Colonic mucosa (tissue), 4 donors: ENCODE measurements around the gene HELZ. TPM values are rescaled to one million over a fixed set of nuclear protein-coding genes. Genes with fewer than 3 reads are reported as not detected.
"Not testable (repeated sequence)": the region's sequence is repeated elsewhere in the genome, so short reads cannot be mapped to it uniquely, and the experiment has no call there.

ENCODE experiments used
- DNase-seq: peaks from one replicate; pipeline ENCODE4 v3.0.0-alpha.2; 2020
- H3K27ac ChIP-seq: fragments of 200-600 bp; one replicate; pipeline ENCODE4 v1.8.0; 2021
- H3K27me3 ChIP-seq: fragments of 200-600 bp; one replicate; pipeline ENCODE4 v1.8.0; 2021
- H3K36me3 ChIP-seq: fragments of 200-600 bp; one replicate; pipeline ENCODE4 v1.8.0; 2021
- H3K4me1 ChIP-seq: fragments of 200-600 bp; one replicate; pipeline ENCODE4 v1.8.0; 2021; ENCODE audit warnings: mild to moderate bottlenecking
- H3K4me3 ChIP-seq: fragments of 200-600 bp; one replicate; pipeline ENCODE4 v1.8.0; 2021
- H3K9ac ChIP-seq, 2 donors: one replicate each; pipeline ENCODE4 v1.7.0; 2013; ENCODE audit warnings: control low read depth in 2 of 2, low read depth in 2 of 2, low read length in 2 of 2
- H3K9me3 ChIP-seq: fragments of 200-600 bp; one replicate; pipeline ENCODE4 v1.8.0; 2021
- intact Hi-C: fragments of 100-400 bp; cut with DNase I; formaldehyde crosslinking; loops from one replicate; pipeline ENCODE4 v1.14.1; 2022
- total RNA-seq, 2 donors: library from RNA; stranded (reverse); fragmentation: NEBNext Ultra II Directional in 1 of 2; extraction: Animal tissue kit (Norgen Biotek cat#: 25700) in 1 of 2; gene quantifications; one replicate each; pipeline ENCODE4 v1.2.1, GENCODE V29; 2021
- TF ChIP-seq, protein P1 (sequence below): fragments of 200-600 bp; IDR thresholded peaks from one replicate; pipeline ENCODE4 v1.8.0; 2022; ENCODE audit warnings: antibody characterized with exemption, mild to moderate bottlenecking
- donor health status: healthy.
- donor health status: DM: no; HTN: no; CAD: no.
- donor health status: DM: no; HTN: no; CAD: no.

HELZ gene
- total RNA-seq, 2 donors from 2014 or later = 38.6 to 55.9 TPM

DNA sequence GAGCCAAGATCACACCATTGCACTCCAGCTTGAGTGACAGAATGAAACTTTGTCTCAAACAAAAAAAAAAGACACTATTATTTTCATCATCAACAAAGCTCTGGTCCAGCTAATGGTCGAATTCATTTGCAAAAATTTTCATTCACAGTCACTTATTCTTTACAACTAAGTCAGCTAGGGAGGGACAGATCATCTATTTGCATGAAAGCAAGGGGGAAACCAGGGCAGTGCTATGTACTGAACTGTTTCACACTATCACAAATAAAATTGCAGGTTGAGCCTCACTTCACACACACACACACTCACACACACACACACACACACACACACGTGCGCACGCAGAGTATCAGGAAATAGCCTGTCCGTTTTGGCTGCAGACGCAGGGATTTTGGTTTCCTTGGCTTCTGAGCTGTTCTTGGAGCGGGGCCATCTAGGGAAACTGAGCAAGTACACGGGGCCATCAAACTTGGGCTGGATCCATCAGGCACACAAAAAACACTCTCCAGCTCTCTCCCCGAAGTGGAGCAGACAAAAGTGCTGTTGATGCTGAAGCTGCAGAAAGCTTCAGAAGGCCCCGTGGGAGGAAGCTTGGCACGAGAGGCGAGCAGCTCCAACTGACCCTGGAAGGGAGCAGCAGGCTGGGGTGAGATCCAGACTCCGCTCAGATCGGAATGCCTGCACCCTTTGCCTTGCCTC lies 44.3 kb upstream of the HELZ start:
- Histone ChIP-seq H3K4me3 (no peak overlapping the region), H3K4me1 (no peaks in the 10 kb centered on the region), H3K27ac (no peak overlapping the region), H3K9me3 (no peaks in the 10 kb centered on the region), H3K9ac (no peak overlapping the region), H3K36me3 (no peaks in the 10 kb centered on the region), H3K27me3 (no peaks in the 10 kb centered on the region)
- intact Hi-C loops = no loop called here
- TF ChIP-seq, protein P1, sequence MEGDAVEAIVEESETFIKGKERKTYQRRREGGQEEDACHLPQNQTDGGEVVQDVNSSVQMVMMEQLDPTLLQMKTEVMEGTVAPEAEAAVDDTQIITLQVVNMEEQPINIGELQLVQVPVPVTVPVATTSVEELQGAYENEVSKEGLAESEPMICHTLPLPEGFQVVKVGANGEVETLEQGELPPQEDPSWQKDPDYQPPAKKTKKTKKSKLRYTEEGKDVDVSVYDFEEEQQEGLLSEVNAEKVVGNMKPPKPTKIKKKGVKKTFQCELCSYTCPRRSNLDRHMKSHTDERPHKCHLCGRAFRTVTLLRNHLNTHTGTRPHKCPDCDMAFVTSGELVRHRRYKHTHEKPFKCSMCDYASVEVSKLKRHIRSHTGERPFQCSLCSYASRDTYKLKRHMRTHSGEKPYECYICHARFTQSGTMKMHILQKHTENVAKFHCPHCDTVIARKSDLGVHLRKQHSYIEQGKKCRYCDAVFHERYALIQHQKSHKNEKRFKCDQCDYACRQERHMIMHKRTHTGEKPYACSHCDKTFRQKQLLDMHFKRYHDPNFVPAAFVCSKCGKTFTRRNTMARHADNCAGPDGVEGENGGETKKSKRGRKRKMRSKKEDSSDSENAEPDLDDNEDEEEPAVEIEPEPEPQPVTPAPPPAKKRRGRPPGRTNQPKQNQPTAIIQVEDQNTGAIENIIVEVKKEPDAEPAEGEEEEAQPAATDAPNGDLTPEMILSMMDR = no peak
- peak; percentile 52 for DNase-seq

DNA sequence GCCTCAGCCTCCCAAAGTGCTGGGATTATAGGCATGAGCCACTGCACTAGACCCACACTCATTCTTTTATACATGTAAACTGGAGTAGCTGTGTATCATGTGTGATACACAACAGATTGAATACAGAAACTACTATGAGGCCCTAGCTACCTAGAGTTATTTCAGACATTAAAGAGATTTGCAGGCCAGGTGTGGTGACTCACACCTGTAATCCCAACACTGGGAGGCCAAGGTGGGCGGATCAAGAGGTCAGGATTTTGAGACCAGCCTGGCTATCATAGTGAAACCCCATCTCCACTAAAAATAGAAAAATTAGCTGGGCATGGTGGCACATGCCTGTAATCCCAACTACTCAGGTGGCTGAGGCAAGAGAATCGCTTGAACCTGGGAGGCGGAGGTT lies 41.8 kb upstream of the HELZ start:
- H3K4me1 ChIP-seq, H3K4me3 ChIP-seq, intact Hi-C loops, DNase-seq, H3K27ac ChIP-seq, H3K9me3 ChIP-seq, H3K9ac ChIP-seq, H3K36me3 ChIP-seq, H3K27me3 ChIP-seq: not testable (repeated sequence)

GRCh38 chr17:67285360-67285759 lies 40.4 kb upstream of the HELZ start:
- Histone ChIP-seq H3K9me3 (no peaks in the 10 kb centered on the region), H3K4me3 (no peak overlapping the region), H3K27ac (no peak overlapping the region), H3K36me3 (no peaks in the 10 kb centered on the region), H3K4me1 (no peaks in the 10 kb centered on the region), H3K27me3 (no peaks in the 10 kb centered on the region), H3K9ac (no peak overlapping the region)
- no peak for DNase-seq
- TF ChIP-seq, protein P1 = no peak
- intact Hi-C loops = no loop called here

DNA sequence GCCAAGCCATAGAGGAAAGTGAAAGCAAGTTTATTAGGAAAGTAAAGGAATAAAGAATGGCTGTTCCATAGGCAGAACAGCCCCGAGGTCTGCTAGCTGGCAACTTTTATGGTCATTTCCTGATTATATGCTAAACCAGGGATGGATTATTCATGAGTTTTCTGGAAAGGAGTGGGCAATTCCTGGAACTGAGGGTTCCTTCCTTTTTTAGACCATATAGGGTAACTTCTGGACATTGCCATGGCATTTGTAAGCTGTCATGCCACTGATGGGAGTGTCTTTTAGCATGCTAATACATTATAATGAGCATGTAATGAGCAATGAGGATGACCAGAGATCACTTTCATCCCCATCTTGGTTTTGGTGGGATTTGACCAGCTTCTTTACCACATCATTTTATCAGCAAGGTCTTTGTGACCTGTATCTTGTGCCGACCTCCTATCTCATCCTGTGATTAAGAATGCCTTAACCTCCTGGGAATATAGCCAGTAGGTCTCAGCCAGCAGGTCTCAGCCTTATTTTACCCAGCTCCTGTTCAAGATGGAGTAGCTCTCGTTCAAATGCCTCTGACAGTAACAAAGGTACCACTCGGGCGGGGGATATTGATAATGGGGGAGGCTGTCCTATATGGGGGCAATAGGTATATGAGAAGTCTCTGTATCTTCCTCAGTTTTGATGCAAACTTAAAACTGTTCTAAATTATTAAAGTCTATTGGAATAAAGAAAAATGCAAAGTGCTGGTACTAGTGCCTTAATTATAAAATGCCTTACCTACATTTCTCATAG lies 38.9 kb upstream of the HELZ start:
- DNase-seq = no peak
- TF ChIP-seq, protein P1 = no peak
- Histone ChIP-seq H3K36me3 (no peaks in the 10 kb centered on the region), H3K27ac (no peak overlapping the region), H3K4me3 (no peak overlapping the region), H3K4me1 (no peaks in the 10 kb centered on the region), H3K27me3 (no peaks in the 10 kb centered on the region), H3K9ac (no peak overlapping the region), H3K9me3 (no peaks in the 10 kb centered on the region)
- intact Hi-C loops = no loop called here

- Histone ChIP-seq H3K9me3 (no peaks in the 10 kb centered on the region), H3K36me3 (no peaks in the 10 kb centered on the region), H3K27ac (no peak overlapping the region), H3K27me3 (no peaks in the 10 kb centered on the region), H3K4me3 (no peak overlapping the region), H3K4me1 (no peaks in the 10 kb centered on the region), H3K9ac (no peak overlapping the region)
- no peak for DNase-seq
- TF ChIP-seq, protein P1 = no peak
- intact Hi-C loops = no loop called here
These were observed 36.7 kb upstream of the HELZ start for GRCh38 chr17:67281743-67282142.

DNA sequence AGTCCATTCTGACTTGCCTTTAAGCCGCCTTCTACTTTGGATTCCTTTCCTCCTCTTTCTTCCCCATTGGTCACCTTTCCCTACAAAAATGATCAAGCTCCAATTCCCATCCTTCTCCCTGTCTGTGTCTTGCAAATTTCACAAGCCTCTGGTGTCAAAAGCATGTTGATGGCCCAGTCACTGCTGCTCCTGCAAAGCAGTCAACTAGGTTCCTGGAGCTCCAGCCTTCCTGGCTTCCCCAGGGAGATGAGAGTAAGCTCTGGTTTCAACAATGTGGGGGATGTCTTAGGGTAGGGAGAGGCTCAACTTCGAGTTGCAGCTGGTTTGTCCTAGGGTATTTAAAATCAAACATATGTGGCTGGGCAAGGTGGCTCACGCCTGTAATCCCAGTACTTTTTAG lies 36.1 kb upstream of the HELZ start:
- Histone ChIP-seq H3K9me3 (no peaks in the 10 kb centered on the region), H3K4me1 (no peaks in the 10 kb centered on the region), H3K27ac (no peak overlapping the region), H3K4me3 (no peak overlapping the region), H3K36me3 (no peaks in the 10 kb centered on the region), H3K9ac (no peak overlapping the region), H3K27me3 (no peaks in the 10 kb centered on the region)
- DNase-seq = no peak
- TF ChIP-seq, protein P1 = no peak
- intact Hi-C loops = no loop called here
